H1 (cell line): Measurements from ENCODE around the gene SLC9A7.

ENCODE experiments used
- CHD1 ChIP-seq: IDR thresholded peaks from 2 replicates; pipeline ENCODE4 v1.6.1; 2012; ENCODE audit warnings: low read depth, low read length, improper control_type of control experiment
- CREB1 ChIP-seq: IDR thresholded peaks from 2 replicates; pipeline ENCODE4 v1.6.1; 2012; ENCODE audit warnings: inconsistent platforms
- JUN ChIP-seq: IDR thresholded peaks from 2 replicates; pipeline ENCODE4 v1.6.1; 2011; ENCODE audit warnings: low read depth, mild to moderate bottlenecking, improper control_type of control experiment, low read length
- MAFK ChIP-seq: IDR thresholded peaks from 2 replicates; pipeline ENCODE4 v1.6.1; 2012; ENCODE audit warnings: low read depth, mild to moderate bottlenecking, improper control_type of control experiment, low read length
- POLR2AphosphoS5 ChIP-seq: IDR thresholded peaks from 2 replicates; pipeline ENCODE4 v1.6.1; 2011; ENCODE audit warnings: low read depth, low read length
- RNF2 ChIP-seq: fragments of 200-900, 300-1000 bp; sonication (generic); IDR thresholded peaks from 2 replicates; pipeline ENCODE4 v1.7.1; 2016; ENCODE audit warnings: borderline replicate concordance, low read depth, mild to moderate bottlenecking, antibody characterized with exemption, low read length; ENCODE audit not compliant: poor library complexity, severe bottlenecking; ENCODE audit errors: missing control alignments
- TAF1 ChIP-seq: IDR thresholded peaks from 2 replicates; pipeline ENCODE4 v1.6.1; 2011; ENCODE audit warnings: mild to moderate bottlenecking, low read depth, low read length
- TAF7 ChIP-seq: optimal IDR thresholded peaks from 2 replicates; pipeline ENCODE3; 2011; ENCODE audit warnings: low read depth, mild to moderate bottlenecking, inconsistent platforms, low read length, moderate library complexity, borderline replicate concordance
- TCF12 ChIP-seq: IDR thresholded peaks from 2 replicates; pipeline ENCODE4 v1.6.1; 2011; ENCODE audit warnings: low read depth, mild to moderate bottlenecking, low read length
- TEAD4 ChIP-seq: IDR thresholded peaks from 2 replicates; pipeline ENCODE4 v1.6.1; 2012; ENCODE audit warnings: low read depth, low read length, inconsistent platforms, mixed read lengths
- ZNF274 ChIP-seq: IDR thresholded peaks from 2 replicates; pipeline ENCODE4 v1.7.0; 2012; ENCODE audit warnings: low read length, borderline replicate concordance; ENCODE audit errors: extremely low read depth
- TF ChIP-seq, protein P1 (sequence below), 3 experiments: IDR thresholded peaks; 1 replicate in 2 of 3; 2 replicates in 1 of 3; pipeline versions ENCODE4 v1.5.1 to v1.6.1; 2011; ENCODE audit warnings: low read length in 3 of 3, mild to moderate bottlenecking in 3 of 3, inconsistent platforms in 2 of 3, low read depth in 1 of 3, moderate library complexity in 1 of 3; ENCODE audit not compliant: insufficient read depth in 1 of 3; ENCODE audit errors: control extremely low read depth in 1 of 3

DNA sequence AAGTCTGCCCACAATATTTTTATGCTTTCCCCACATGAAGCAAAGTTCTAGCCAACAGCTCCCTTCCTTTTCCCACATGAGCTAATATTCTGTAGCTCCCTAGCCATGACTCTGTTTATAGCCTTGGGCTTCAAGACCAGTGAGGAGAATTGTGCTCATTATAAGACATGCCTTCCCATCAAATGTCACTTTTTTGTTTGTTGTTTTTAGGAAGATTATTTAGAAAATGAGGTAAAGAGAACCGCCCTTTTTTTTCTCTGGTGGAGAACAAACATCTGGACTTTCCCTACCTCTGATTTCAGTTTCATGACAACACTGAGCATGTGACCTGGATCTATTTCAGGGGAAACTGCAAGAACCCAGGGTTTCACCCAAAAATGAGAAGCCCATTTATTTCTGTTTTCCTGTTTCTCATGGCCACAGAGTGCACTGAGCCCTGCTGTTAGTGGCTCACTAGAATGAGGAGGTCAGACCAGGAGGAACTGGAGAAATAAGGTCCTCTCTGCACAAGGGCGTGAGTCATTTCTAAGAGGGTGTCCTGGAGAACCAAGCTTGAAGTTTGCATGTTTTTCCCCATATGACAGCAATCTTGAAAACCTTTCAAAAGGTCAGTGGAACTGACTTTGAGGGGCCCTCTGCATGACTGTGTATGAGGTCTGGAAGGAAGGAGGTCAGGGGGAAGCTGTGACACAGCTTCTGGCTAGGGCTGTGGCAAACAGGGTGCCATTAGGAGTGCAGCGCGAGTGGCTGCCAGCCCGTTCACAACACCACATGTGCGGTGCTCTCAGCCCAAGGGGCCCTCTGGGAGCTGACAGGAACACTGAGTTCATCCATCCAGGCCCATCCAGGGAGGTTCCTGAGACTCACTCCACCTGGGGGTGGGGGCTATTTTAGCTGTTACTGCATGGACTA is 130.2 kb downstream of the SLC9A7 start:
- TF ChIP-seq, protein P1, sequence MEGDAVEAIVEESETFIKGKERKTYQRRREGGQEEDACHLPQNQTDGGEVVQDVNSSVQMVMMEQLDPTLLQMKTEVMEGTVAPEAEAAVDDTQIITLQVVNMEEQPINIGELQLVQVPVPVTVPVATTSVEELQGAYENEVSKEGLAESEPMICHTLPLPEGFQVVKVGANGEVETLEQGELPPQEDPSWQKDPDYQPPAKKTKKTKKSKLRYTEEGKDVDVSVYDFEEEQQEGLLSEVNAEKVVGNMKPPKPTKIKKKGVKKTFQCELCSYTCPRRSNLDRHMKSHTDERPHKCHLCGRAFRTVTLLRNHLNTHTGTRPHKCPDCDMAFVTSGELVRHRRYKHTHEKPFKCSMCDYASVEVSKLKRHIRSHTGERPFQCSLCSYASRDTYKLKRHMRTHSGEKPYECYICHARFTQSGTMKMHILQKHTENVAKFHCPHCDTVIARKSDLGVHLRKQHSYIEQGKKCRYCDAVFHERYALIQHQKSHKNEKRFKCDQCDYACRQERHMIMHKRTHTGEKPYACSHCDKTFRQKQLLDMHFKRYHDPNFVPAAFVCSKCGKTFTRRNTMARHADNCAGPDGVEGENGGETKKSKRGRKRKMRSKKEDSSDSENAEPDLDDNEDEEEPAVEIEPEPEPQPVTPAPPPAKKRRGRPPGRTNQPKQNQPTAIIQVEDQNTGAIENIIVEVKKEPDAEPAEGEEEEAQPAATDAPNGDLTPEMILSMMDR (IDR thresholded peaks at IDR 0.05; ENCODE audit: control extremely low read depth in 1 of 3, insufficient read depth in 1 of 3, low read depth in 1 of 3, low read length in 3 of 3): no peak
- TF ChIP-seq POLR2AphosphoS5: no peak
- TF ChIP-seq MAFK: no peak
- TF ChIP-seq TAF7: no peak
- no peak for TF ChIP-seq RNF2
- no peak for TF ChIP-seq CHD1
- no peak for TF ChIP-seq TCF12
- no peak for TF ChIP-seq ZNF274
- no peak for TF ChIP-seq JUN
- no peak for TF ChIP-seq TAF1
- no peak for TF ChIP-seq CREB1
- TF ChIP-seq TEAD4: no peak
